ENCODE data around the gene EIF4G1.
A peak's percentile ranks its signal among the peaks of the same experiment; 100 is the strongest.
"Not testable (repeated sequence)": the region's sequence is repeated elsewhere in the genome, so short reads cannot be mapped to it uniquely, and the experiment has no call there.

The EIF4G1 gene, protein sequence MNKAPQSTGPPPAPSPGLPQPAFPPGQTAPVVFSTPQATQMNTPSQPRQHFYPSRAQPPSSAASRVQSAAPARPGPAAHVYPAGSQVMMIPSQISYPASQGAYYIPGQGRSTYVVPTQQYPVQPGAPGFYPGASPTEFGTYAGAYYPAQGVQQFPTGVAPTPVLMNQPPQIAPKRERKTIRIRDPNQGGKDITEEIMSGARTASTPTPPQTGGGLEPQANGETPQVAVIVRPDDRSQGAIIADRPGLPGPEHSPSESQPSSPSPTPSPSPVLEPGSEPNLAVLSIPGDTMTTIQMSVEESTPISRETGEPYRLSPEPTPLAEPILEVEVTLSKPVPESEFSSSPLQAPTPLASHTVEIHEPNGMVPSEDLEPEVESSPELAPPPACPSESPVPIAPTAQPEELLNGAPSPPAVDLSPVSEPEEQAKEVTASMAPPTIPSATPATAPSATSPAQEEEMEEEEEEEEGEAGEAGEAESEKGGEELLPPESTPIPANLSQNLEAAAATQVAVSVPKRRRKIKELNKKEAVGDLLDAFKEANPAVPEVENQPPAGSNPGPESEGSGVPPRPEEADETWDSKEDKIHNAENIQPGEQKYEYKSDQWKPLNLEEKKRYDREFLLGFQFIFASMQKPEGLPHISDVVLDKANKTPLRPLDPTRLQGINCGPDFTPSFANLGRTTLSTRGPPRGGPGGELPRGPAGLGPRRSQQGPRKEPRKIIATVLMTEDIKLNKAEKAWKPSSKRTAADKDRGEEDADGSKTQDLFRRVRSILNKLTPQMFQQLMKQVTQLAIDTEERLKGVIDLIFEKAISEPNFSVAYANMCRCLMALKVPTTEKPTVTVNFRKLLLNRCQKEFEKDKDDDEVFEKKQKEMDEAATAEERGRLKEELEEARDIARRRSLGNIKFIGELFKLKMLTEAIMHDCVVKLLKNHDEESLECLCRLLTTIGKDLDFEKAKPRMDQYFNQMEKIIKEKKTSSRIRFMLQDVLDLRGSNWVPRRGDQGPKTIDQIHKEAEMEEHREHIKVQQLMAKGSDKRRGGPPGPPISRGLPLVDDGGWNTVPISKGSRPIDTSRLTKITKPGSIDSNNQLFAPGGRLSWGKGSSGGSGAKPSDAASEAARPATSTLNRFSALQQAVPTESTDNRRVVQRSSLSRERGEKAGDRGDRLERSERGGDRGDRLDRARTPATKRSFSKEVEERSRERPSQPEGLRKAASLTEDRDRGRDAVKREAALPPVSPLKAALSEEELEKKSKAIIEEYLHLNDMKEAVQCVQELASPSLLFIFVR (N-terminal part only)

DNA sequence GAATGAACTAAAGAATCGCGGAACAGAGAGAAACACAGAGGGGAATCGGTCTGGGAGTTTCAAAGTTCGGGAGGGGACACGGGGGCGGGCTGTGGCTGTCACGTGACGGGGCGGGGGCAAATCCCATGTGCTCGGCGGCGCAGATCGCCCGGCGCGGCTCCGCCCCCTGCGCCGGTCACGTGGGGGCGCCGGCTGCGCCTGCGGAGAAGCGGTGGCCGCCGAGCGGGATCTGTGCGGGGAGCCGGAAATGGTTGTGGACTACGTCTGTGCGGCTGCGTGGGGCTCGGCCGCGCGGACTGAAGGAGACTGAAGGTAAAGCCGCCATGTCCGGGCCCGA is at the start of gene EIF4G1:
Gene EIF4G1 (plus strand): TSS at position 244 of the 337 bp plus-strand sequence. CDS start 1,191 bp downstream, outside the sequence.
- peak; percentile 83 for DNase-seq

DNA sequence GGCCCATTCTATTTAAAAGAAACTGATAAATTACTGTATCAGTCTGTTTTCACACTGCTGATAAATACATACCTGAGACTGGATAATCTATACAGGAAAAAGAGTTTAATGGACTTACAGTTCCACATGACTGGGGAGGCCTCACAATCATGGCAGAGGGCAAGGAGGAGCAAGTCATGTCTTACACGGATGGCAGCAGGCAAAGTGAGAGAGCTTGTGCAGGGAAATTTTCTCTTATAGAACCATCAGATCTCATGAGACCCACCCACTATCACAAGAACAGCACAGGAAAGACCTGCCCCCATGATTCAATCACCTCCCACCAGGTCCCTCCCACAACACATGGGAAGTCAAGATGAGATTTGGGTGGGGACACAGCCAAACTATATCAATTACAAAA is 47.2 kb upstream of the EIF4G1 start:
- not testable (repeated sequence) for DNase-seq

DNA sequence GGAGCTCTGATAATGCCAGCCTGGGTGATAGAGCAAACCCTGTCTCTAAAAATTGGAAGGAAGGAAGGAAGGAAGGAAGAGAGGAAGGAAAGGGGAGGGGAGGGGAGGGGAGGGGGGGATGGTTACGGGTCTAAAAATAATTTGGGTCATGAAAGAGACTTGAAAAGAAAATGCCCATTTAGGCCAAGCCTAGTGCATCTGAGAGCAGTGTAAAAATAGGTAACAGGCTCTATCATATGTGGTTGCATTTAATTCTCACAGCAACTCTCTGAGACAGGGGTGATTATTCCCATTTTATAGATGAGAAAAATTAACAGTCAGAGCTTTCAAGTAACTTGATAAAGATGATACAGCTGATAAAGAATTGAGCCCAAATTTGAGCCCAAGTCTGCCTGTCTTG is 42.1 kb upstream of the EIF4G1 start:
- no peak for DNase-seq

DNA sequence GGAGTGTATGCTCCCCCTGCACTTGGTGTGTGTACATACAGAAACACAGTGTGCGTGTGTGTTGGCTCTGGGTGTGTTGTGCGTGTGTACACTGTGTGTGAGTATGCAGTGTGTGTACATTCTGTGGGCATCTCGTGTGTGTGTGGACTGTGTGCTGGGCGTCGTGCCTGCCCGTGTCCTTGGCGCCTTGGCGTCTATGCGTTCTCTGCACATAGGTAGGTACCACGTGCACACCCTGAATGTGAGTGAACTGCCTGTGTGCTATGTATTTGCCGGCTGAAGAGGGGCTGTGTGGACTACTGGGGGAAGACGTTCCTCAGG is 39.1 kb upstream of the EIF4G1 start:
- DNase-seq, result no peak

DNA sequence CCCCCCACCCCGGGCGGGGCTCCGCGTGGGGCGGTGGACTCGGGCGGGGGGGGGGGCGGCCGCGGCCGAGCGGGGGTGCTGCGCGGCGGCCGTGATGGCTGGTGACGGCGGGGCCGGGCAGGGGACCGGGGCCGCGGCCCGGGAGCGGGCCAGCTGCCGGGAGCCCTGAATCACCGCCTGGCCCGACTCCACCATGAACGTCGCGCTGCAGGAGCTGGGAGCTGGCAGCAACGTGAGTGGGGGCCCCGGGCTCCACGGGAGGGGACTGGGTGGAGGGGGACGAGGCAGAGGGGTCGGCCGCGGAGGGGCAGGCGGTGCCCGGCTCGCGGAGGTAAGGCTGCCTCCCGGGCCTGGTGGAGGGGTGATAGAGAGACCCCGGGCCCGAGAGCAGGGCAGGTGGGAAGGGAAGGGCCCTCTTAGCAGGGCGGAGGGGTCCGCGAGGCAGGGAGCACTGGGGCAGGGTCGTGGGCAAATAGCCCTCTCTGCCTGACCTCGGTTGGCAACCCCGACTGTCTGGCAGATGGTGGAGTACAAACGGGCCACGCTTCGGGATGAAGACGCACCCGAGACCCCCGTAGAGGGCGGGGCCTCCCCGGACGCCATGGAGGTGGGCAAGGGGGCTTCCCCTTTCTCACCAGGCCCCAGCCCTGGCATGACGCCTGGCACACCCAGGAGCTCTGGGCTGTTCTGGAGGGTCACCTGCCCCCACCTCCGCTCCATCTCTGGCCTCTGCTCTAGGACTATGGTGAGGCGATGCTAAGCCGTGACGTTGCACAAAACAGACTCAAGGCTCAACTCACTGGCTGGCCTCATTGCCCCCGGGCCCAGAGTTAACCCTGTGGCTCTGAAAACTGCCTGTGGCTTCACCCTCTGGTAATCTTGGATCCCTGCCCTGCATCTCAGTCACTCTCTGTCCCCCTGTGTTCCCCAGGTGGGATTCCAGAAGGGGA is 38.2 kb upstream of the EIF4G1 start, which contains the start of gene ECE2:
Gene ECE2 (plus strand): TSS at position 62 of the 950 bp plus-strand sequence. CDS start 132 bp downstream, at position 194.
- no peak for DNase-seq

DNA sequence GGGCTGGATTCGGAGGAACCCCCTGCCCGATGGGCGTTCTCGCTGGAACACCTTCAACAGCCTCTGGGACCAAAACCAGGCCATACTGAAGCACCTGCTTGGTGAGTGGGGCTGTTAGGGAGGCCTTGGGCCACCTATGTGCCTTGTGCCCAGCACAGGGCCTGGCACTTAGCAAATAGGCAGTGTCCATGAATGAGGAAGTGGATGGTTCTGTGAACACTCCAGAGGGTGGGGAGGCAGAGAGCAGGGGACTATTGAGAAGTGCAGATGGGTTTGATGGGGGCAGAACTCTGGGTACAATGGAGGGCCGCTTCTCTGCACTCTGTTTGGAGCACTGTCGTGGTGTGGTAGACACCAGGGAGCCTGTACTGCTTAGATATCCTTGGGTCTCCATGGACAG is 37.0 kb upstream of the EIF4G1 start:
- no peak for DNase-seq

DNA sequence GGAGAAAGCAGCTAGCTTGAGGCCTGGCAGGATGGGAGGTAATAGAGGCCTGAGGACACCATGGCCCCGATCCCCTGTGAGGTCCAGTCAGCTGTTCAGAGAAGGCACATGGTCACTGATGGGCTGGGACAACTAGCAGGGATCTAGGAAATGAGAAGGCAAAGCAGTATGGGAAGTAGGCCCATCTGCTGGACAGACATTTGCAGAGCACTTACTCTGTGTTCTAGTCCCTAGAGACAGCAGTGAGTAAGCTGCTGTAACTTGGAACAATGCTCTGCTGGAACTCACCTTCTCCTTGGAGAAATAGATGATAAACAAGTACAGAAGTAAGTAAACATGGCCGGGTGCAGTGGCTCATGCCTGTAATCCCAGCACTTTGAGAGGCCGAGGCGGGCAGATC is 31.5 kb upstream of the EIF4G1 start:
- DNase-seq, result no peak

DNA sequence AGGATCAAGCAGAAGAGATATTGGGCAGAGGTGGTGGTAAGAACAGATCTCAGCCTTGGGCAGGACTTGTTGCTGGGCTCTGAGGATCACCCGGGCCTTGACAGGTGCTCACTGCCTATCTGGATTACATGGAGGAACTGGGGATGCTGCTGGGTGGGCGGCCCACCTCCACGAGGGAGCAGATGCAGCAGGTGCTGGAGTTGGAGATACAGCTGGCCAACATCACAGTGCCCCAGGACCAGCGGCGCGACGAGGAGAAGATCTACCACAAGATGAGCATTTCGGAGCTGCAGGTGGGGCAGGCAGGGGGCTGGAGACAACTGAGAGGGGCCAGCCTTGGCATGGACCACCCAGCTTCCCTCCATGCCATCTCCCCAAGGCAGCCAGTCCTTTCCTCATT is 30.7 kb upstream of the EIF4G1 start:
- no peak for DNase-seq

DNA sequence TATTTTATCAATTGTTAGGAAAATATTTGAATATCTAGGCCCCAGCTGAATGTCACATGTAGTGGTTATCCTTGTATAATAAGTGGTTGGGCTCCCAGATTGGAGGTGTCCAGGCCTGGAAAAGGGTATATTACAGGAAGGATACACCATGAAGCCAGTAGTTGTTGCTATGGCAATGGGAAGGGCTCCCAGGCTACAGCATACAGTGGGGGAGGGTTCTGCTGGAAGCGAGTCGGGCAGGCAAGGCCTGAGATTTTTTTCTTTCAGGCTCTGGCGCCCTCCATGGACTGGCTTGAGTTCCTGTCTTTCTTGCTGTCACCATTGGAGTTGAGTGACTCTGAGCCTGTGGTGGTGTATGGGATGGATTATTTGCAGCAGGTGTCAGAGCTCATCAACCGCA is 29.7 kb upstream of the EIF4G1 start:
- peak; percentile 68 for DNase-seq

DNA sequence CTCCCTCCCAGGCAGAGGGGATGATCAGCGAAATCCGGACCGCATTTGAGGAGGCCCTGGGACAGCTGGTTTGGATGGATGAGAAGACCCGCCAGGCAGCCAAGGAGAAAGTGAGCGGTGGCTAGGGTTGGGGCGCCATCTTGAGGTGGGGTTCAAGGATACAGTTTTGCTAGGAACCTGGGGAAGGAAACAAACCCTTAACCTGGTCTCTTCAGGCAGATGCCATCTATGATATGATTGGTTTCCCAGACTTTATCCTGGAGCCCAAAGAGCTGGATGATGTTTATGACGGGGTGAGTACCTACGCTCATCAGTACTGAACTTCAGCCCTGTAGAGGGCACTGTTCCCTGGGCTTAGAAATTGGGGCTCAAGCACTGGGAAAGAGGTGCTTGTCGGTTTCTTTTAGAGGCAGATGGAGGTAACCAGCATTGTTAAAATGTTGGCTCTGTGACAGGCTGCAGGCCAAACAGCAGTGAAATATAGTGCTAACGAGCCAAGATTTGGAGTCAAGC is 24.9 kb upstream of the EIF4G1 start:
- DNase-seq, result peak; percentile 6

DNA sequence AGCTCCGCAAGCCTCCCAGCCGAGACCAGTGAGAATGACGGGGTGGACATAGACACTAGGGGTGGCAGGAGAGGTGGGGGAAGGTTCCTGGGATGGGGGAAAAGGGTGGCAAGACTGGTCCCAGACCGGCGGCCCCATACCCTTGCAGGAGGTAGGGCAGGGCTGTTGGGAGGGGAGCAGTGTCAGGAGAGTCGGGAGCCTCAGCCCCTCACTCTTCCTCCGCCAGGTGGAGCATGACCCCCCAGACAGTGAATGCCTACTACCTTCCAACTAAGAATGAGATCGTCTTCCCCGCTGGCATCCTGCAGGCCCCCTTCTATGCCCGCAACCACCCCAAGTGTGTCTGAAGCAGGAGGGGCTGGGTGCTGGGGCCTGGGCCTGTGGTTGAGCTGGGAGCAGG is 24.1 kb upstream of the EIF4G1 start:
- no peak for DNase-seq

DNA sequence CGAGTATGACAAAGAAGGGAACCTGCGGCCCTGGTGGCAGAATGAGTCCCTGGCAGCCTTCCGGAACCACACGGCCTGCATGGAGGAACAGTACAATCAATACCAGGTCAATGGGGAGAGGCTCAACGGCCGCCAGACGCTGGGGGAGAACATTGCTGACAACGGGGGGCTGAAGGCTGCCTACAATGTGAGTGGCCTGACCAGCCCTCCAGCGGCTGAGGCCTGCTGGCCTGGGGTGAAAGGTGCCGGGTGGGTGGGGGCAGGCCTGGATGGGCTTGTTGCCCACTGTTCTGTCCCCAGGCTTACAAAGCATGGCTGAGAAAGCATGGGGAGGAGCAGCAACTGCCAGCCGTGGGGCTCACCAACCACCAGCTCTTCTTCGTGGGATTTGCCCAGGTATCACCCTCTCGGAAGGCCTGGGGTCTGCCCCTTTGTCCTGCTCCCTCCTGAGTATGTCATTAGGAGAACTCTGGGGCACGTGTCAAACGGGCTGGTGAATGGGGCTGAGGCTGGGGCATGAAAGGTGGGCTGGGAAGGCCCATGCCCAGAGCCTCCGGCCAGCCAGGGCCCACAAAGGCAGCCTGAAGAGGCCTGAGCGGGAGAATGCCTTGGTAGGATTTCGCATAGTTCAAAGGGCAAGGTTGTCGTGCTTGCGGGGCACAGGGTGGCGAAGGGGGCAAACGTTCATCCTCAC is 23.2 kb upstream of the EIF4G1 start:
- no peak for DNase-seq

DNA sequence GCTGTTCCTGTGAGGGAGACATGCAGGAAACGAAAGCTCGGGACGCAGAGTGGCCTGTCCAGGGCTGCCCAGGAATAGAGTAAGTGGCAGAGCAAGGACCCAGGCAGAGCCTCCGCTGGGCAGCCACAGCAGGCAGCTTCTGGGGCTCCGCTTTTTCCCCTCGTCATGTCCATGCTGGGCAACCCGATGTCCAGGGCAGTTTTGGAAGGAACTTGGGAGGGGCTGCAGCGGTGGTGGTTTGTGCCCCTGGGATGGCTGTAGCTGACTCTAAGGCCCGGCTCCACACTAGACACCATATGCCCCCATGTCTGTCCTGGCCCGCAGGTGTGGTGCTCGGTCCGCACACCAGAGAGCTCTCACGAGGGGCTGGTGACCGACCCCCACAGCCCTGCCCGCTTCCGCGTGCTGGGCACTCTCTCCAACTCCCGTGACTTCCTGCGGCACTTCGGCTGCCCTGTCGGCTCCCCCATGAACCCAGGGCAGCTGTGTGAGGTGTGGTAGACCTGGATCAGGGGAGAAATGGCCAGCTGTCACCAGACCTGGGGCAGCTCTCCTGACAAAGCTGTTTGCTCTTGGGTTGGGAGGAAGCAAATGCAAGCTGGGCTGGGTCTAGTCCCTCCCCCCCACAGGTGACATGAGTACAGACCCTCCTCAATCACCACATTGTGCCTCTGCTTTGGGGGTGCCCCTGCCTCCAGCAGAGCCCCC is 22.5 kb upstream of the EIF4G1 start:
- DNase-seq, result no peak

DNA sequence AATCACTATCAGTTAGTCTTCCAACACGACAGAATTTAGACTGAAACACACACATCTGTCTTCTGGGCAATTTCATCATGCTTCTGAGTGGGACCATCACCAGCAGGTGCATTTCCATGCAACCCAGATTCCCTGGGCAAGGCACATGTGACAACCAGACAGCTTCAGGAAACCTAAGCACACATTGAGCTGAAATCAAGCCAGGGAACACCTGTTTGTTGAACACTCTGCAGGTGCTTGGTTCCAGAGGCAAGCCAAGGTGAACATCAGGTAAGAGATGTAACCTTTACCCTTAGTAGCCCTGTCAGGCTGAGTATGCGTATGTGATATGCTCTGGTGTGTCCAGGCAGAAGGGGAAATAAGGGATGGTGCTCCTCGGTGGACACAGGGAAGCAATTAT is 18.6 kb upstream of the EIF4G1 start:
- no peak for DNase-seq

DNA sequence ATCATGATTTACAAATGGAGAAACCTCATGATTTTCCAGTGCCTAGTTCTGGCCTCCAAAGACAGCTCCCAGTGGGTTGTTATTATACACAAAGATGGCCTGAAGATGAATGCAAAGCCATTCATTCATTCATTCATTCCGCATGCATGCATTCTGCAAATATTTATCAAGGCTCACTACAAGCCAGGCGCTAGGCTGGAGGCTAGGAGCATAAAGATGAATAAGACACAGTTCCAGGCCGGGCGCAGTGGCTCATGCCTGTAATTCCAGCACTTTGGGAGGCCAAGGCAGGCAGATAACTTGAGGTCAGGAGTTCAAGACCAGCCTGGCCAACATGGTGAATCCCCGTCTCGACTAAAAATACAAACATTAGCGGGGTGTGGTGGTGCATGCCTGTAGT is 17.8 kb upstream of the EIF4G1 start:
- no peak for DNase-seq

DNA sequence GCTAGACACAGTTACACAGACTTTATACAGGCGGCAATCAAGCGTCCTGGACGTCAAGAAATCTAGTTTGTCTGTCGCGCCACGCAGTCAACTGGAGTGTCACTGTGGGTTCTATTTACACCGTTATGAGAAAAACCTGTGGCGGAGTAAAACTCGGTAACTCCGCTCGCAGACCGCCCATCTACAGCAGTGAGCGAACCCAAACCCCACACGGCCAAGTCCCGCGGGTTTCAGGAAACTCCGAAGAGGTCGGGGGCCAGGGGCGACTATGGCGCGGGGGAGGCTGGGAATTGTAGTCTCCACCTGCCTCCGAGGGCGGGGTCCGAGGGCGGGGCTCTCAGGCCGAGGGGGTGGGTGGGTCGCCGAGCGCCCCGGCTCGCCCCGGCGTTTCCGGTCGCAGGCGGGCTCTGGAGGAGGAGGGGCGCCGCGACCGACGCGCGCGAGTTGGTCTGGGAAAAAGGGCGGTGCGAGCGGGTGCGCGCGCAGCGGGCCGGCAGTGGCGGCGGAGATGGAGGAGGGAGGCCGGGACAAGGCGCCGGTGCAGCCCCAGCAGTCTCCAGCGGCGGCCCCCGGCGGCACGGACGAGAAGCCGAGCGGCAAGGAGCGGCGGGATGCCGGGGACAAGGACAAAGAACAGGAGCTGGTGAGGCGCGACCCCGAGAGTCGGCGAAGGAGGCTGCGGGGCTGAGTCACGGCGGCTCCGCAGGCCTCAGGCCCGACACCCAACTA is 15.5 kb upstream of the EIF4G1 start, which contains the start of gene PSMD2:
Gene PSMD2 (plus strand): TSS at position 483 of the 729 bp plus-strand sequence. CDS start 26 bp downstream, at position 509.
- peak; percentile 95 for DNase-seq

DNA sequence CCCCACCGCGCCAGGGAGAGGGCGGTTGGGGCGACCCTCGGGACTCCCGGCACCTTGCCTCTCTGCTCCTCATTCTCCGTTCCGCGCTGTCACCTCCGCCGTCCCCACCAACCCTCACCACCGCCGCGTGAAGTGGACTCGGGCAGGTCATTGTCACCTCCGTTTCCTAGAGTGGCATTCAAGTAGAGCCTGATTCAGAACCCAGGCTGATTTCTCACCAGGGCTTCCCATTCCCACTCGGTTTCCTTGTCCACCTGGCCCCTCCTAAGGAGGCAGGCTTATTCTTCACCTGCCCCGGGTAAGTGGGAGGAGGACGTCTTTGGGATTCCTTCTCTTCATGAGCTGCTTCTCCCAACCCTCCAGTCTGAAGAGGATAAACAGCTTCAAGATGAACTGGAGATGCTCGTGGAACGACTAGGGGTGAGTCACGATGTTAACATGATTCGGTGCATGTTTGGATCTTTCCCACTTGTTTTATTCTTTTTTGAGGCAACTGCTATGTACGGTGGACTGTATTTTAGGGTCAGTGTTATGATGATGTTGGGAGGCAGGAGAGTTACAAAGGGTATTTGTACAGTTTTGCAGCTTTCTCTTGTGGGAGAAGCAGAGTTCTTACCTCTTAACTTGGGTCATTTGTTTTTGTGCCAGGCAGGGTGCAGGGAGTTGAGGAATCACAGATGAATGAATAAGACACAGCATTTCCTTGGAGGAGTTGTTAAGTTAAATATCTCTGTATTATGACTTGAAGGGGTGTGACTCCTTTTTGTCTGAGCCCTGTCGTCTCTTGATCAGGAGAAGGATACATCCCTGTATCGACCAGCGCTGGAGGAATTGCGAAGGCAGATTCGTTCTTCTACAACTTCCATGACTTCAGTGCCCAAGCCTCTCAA is 14.7 kb upstream of the EIF4G1 start:
- no peak for DNase-seq

DNA sequence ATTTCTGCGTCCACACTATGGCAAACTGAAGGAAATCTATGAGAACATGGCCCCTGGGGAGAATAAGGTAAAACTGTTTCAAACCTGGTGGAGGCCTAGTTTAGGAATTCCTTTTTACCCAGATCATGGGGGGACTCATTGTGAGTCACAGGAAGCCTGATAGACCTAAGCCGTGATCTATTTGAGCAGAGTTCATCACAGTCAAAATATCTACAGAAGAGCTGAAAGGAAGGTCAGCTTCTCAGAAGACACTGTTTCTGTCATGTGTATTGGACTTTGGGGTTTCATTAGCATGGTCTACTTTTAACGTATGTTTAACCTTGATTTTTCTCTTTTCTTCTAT is 14.1 kb upstream of the EIF4G1 start:
- DNase-seq, result no peak

DNA sequence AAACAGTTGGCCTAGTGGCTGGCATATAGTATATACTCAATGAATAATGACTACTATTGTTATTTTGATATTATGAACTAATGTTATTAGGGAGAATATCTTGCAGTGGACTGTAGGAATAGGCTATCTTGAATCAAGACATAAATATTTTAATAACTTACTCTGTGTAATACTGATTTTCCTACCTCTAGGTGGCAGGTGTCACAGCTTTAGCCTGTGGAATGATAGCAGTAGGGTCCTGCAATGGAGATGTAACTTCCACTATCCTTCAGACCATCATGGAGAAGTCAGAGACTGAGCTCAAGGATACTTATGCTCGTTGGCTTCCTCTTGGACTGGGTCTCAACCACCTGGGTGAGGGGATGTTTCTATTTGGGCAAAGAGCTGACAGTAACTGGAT is 8.8 kb upstream of the EIF4G1 start:
- no peak for DNase-seq

All from NCI-H1417 treated with DMSO at 0.1 percent for 48 hours (cell line).